ENCODE data around the gene COL4A5. TPM values are rescaled to one million over a fixed set of nuclear protein-coding genes. Genes with fewer than 3 reads are reported as not detected.

The COL4A5 gene
- total RNA-seq, 1 experiment from 2014 or later: 29.4 TPM

DNA sequence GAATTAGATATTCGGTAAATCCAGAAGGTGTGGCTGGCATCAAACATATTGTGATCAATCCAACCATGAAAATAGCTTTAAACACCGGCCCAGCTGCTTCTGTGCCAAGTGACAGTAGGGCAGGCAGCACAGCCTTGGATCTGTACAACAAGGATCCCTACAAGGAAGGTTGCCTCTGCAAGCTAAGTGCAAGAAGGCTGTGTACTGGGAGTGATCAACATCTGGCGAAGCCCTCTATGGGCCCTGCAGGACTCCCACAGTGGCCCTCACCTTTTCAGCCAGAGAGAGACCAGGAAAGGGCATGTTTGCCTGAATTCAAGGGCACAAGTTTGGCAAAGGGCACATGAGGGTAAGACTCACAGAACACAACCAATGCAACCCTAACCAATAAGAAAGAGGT is 287.1 kb downstream of the COL4A5 start:
- H3K36me3 ChIP-seq (ENCODE audit: control insufficient read depth in 1 of 2, insufficient read depth in 2 of 2, low read length in 2 of 2): no peaks in the 10 kb centered on the region
- TF ChIP-seq EGR1 (IDR thresholded peaks at IDR 0.05; ENCODE audit: low read depth) (no peak), JUND (IDR thresholded peaks at IDR 0.05) (no peak), REST (IDR thresholded peaks at IDR 0.05; ENCODE audit: low read depth) (no peak), SIN3A (IDR thresholded peaks at IDR 0.05; ENCODE audit: low read depth) (no peak), CEBPB (IDR thresholded peaks at IDR 0.05; ENCODE audit: low read depth) (no peak), RAD21 (IDR thresholded peaks at IDR 0.05; ENCODE audit: low read depth) (no peak), CTCF (IDR thresholded peaks at IDR 0.05 in 2 of 3, conservative IDR thresholded peaks at IDR 0.05 in 1 of 3; ENCODE audit: borderline replicate concordance in 1 of 3, insufficient read depth in 1 of 3, low read depth in 2 of 3, low read length in 2 of 3) (no peak), ZFX (IDR thresholded peaks at IDR 0.05) (no peak), SRF (IDR thresholded peaks at IDR 0.05; ENCODE audit: low read depth) (no peak), ZNF274 (IDR thresholded peaks at IDR 0.05; ENCODE audit: low read depth, low read length) (no peak), EZH2phosphoT487 (IDR thresholded peaks at IDR 0.05; ENCODE audit: borderline replicate concordance) (no peak), ELF1 (IDR thresholded peaks at IDR 0.05; ENCODE audit: borderline replicate concordance, low read depth) (no peak)
- no peak overlapping the region for H2AFZ ChIP-seq (ENCODE audit: low read depth, low read length, poor library complexity, severe bottlenecking)
- H3K4me2 ChIP-seq (ENCODE audit: low read length): no peak overlapping the region
- no peaks in the 10 kb centered on the region for H3K27me3 ChIP-seq (ENCODE audit: insufficient read depth, low read length)
- no peak for DNase-seq (ENCODE audit: low read depth, low spot score)
- H3K4me3 ChIP-seq (replicated peaks in 1 of 2; ENCODE audit: low read depth in 1 of 2, low read length in 2 of 2): no peak overlapping the region
- intact Hi-C loops (cut with micrococcal nuclease): no loop called here
- ChIA-PET POLR2A (no interaction called here), CTCF (no interaction called here), RAD21 (ENCODE audit: low non-redundant PET in 1 of 2, low total read pairs in 2 of 2, uncharacterized antibody in 2 of 2, unreplicated experiment in 2 of 2) (no interaction called here)
- no peak overlapping the region for H3K9ac ChIP-seq (ENCODE audit: low read length)
- ATAC-seq: no peak
- no peaks in the 10 kb centered on the region for H3K4me1 ChIP-seq (ENCODE audit: control insufficient read depth in 1 of 2, insufficient read depth in 2 of 2, low read length in 2 of 2)
- no peak overlapping the region for H3K27ac ChIP-seq (ENCODE audit: low read depth, low read length)
- H3K79me2 ChIP-seq (ENCODE audit: insufficient read depth, low read length): no peaks in the 10 kb centered on the region
- H3K9me3 ChIP-seq (ENCODE audit: control insufficient read depth in 1 of 2, insufficient read depth in 1 of 2, low read depth in 1 of 2, low read length in 2 of 2): no peaks in the 10 kb centered on the region
- no peaks in the 10 kb centered on the region for H3K9me2 ChIP-seq (ENCODE audit: insufficient read depth)
- no peaks in the 10 kb centered on the region for H4K20me1 ChIP-seq (ENCODE audit: insufficient read depth)
- BruUV-seq (replicated peaks): no TSS peak
